ENCODE measurements around the gene TNFRSF25.
A peak's percentile ranks its signal among the peaks of the same experiment; 100 is the strongest.

Gene TNFRSF25

DNA sequence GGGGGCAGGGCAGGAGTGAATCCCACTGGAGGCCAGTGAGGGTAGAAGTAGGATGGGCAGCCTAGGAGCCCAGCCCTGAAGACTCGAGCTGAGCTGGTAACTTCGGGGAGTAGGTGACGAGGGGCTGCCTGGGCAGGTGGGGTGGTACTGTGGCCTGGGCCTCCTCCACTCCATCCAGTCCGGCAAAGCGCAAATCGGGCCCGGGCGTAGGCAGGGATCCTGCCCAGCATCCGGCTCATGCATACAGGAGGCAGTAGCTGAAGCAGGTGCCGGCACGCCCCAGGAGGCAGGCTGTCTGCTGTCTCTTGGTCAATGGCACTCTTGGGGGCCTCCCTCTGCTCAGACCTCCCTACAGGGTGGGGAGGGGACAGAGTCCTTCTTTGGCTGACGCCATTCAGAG is 1.3 kb upstream of the TNFRSF25 start:
- Histone ChIP-seq H4K5ac (ENCODE audit: low read length) (no peak overlapping the region), H2AK5ac (ENCODE audit: low read length) (no peak overlapping the region), H3K27me3 (ENCODE audit: insufficient read depth, low read length, poor library complexity) (no peaks in the 10 kb centered on the region), H2BK15ac (replicated peaks; ENCODE audit: low read depth) (no peak overlapping the region), H3K4me3 (ENCODE audit: low read length) (no peak overlapping the region), H2BK5ac (ENCODE audit: low read length) (no peak overlapping the region), H2BK120ac (ENCODE audit: low read depth, low read length) (no peak overlapping the region), H3K23ac (ENCODE audit: low read length) (no peak overlapping the region), H3K9ac (ENCODE audit: low read length) (no peak overlapping the region), H3K79me2 (ENCODE audit: control insufficient read depth, insufficient read depth, low read length) (no peaks in the 10 kb centered on the region), H3K4ac (ENCODE audit: low read depth, low read length) (no peak overlapping the region), H3K56ac (ENCODE audit: low read length) (no peak overlapping the region), H3K79me1 (ENCODE audit: low read length) (no peaks in the 10 kb centered on the region), H3K36me3 (ENCODE audit: control insufficient read depth, insufficient read depth, low read length) (peaks cover 2% of the 10 kb centered on the region), H3K4me2 (ENCODE audit: low read length) (no peak overlapping the region), H3K18ac (ENCODE audit: low read length) (no peak overlapping the region), H4K8ac (ENCODE audit: low read depth, low read length) (no peak overlapping the region), H3K4me1 (ENCODE audit: control insufficient read depth, low read depth, low read length) (no peaks in the 10 kb centered on the region), H3K27ac (ENCODE audit: low read depth, low read length) (no peak overlapping the region)
- no peak for DNase-seq
- WGBS (ENCODE audit: extremely low coverage, insufficient coverage, low lambda C conversion rate): no CpG with 5 or more reads among the region's 12 CpGs

DNA sequence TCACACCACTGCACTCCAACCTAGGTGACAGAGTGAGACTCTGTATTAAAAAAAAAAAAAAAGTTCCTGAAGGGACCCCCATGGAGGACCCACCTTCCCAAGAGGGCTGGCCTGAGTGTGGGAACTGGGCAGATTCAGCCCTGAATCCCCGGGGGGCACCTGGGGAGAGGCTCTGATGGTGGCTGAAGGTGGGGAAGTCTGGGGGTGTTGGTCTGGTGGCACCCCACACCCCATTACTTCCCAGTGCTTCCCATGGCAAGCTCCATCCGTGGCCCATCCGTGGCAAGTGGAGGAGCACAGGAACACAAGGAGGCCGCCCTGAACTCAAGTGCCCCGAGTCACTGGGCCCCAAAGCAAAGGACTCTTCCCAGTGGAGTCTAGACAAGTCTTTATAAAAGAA is 778 bp upstream of the TNFRSF25 start:
- Histone ChIP-seq H3K4me2 (ENCODE audit: low read length) (no peak overlapping the region), H3K27me3 (ENCODE audit: insufficient read depth, low read length, poor library complexity) (no peaks in the 10 kb centered on the region), H2BK120ac (ENCODE audit: low read depth, low read length) (no peak overlapping the region), H2BK15ac (replicated peaks; ENCODE audit: low read depth) (no peak overlapping the region), H3K4me1 (ENCODE audit: control insufficient read depth, low read depth, low read length) (no peaks in the 10 kb centered on the region), H3K4me3 (ENCODE audit: low read length) (no peak overlapping the region), H3K36me3 (ENCODE audit: control insufficient read depth, insufficient read depth, low read length) (peaks cover 2% of the 10 kb centered on the region), H2BK5ac (ENCODE audit: low read length) (no peak overlapping the region), H3K79me1 (ENCODE audit: low read length) (no peaks in the 10 kb centered on the region), H4K8ac (ENCODE audit: low read depth, low read length) (no peak overlapping the region), H3K27ac (ENCODE audit: low read depth, low read length) (no peak overlapping the region), H3K79me2 (ENCODE audit: control insufficient read depth, insufficient read depth, low read length) (no peaks in the 10 kb centered on the region), H3K56ac (ENCODE audit: low read length) (no peak overlapping the region), H3K23ac (ENCODE audit: low read length) (no peak overlapping the region), H3K4ac (ENCODE audit: low read depth, low read length) (no peak overlapping the region), H2AK5ac (ENCODE audit: low read length) (no peak overlapping the region), H3K9ac (ENCODE audit: low read length) (no peak overlapping the region), H4K5ac (ENCODE audit: low read length) (no peak overlapping the region), H3K18ac (ENCODE audit: low read length) (no peak overlapping the region)
- no CpG with 5 or more reads among the region's 5 CpGs for WGBS (ENCODE audit: extremely low coverage, insufficient coverage, low lambda C conversion rate)
- DNase-seq: no peak

DNA sequence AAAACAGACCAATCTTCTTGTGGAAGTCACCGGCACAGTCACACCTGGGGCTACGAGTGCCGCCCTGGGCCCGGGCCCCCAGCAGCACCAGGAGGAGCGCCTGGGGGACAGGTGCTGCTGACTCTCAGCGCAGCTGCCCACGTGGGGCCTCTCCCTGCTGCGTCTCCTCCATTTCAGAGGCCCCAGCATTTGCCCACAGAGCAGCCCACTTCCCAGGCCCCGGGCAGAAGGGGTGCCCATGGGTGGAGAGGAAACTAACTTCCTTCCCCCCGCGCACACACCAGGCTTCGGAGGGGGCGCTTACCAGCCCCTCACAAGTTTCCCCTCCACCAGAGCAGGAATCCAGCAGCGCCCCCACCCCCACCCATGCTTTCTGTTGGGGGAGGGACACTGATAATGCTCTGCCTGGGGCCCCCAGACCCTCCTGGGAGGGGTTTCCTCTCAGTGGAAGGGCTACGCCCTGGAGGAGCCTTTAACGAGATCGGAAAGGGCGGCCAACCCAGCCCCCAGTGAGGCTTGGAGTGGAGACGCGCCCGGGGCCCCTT is 440 bp downstream of the TNFRSF25 start:
- no peak overlapping the region for H3K27ac ChIP-seq (ENCODE audit: low read depth, low read length)
- WGBS (ENCODE audit: extremely low coverage, insufficient coverage, low lambda C conversion rate): no CpG with 5 or more reads among the region's 21 CpGs

DNA sequence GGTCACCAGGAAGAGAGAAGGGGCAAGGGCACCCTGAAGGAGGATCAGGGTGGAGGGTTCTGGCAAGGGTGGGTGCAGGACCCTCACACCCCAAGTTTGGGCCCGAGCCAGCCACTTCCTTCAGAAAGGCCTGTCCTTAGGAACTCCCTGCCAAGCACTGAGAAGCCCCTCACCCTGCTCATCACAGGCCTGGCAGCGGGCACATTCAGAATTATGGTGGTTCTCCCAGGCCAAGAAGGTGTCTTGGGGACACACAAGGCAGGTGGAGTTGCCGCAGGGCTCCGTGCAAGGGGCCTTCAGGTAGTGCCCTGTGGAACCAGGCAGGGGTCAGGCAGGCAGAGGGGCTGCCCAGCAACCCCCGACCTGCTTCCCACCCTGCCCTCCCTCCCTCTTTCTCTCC is 1.1 kb downstream of the TNFRSF25 start:
- H3K4me1 ChIP-seq (ENCODE audit: control insufficient read depth, low read depth, low read length): no peaks in the 10 kb centered on the region
- no peak overlapping the region for H3K4ac ChIP-seq (ENCODE audit: low read depth, low read length)
- no peaks in the 10 kb centered on the region for H3K79me2 ChIP-seq (ENCODE audit: control insufficient read depth, insufficient read depth, low read length)
- H3K79me1 ChIP-seq (ENCODE audit: low read length): no peaks in the 10 kb centered on the region
- H3K4me2 ChIP-seq (ENCODE audit: low read length): no peak overlapping the region
- H3K23ac ChIP-seq (ENCODE audit: low read length): no peak overlapping the region
- no peak overlapping the region for H2BK120ac ChIP-seq (ENCODE audit: low read depth, low read length)
- H3K27ac ChIP-seq (ENCODE audit: low read depth, low read length): no peak overlapping the region
- H3K18ac ChIP-seq (ENCODE audit: low read length): no peak overlapping the region
- no peak overlapping the region for H4K8ac ChIP-seq (ENCODE audit: low read depth, low read length)
- H3K36me3 ChIP-seq (ENCODE audit: control insufficient read depth, insufficient read depth, low read length): peaks cover under 1% of the 10 kb centered on the region
- H3K56ac ChIP-seq (ENCODE audit: low read length): no peak overlapping the region
- H2BK15ac ChIP-seq (replicated peaks; ENCODE audit: low read depth): no peak overlapping the region
- no peak overlapping the region for H4K5ac ChIP-seq (ENCODE audit: low read length)
- no peaks in the 10 kb centered on the region for H3K27me3 ChIP-seq (ENCODE audit: insufficient read depth, low read length, poor library complexity)
- no CpG with 5 or more reads among the region's 5 CpGs for WGBS (ENCODE audit: extremely low coverage, insufficient coverage, low lambda C conversion rate)
- no peak overlapping the region for H3K4me3 ChIP-seq (ENCODE audit: low read length)
- no peak for DNase-seq
- H2BK5ac ChIP-seq (ENCODE audit: low read length): no peak overlapping the region
- no peak overlapping the region for H2AK5ac ChIP-seq (ENCODE audit: low read length)
- no peak overlapping the region for H3K9ac ChIP-seq (ENCODE audit: low read length)

More for the DNA sequence above, 440 bp downstream of the TNFRSF25 start:
- no peak overlapping the region for H2AK5ac ChIP-seq (ENCODE audit: low read length)
- H3K4me2 ChIP-seq (ENCODE audit: low read length): peak overlapping the region; percentile 26
- no peak overlapping the region for H4K5ac ChIP-seq (ENCODE audit: low read length)
- no peaks in the 10 kb centered on the region for H3K79me2 ChIP-seq (ENCODE audit: control insufficient read depth, insufficient read depth, low read length)
- no peak for DNase-seq
- no peak overlapping the region for H3K4ac ChIP-seq (ENCODE audit: low read depth, low read length)
- H3K23ac ChIP-seq (ENCODE audit: low read length): peak overlapping the region; percentile 74
- H4K8ac ChIP-seq (ENCODE audit: low read depth, low read length): no peak overlapping the region
- no peak overlapping the region for H2BK120ac ChIP-seq (ENCODE audit: low read depth, low read length)
- H3K27me3 ChIP-seq (ENCODE audit: insufficient read depth, low read length, poor library complexity): no peaks in the 10 kb centered on the region
- peaks cover 2% of the 10 kb centered on the region for H3K36me3 ChIP-seq (ENCODE audit: control insufficient read depth, insufficient read depth, low read length)
- peak overlapping the region; percentile 55 for H3K9ac ChIP-seq (ENCODE audit: low read length)
- peak overlapping the region; percentile 83 for H3K56ac ChIP-seq (ENCODE audit: low read length)
- H3K79me1 ChIP-seq (ENCODE audit: low read length): no peaks in the 10 kb centered on the region
- H3K4me3 ChIP-seq (ENCODE audit: low read length): no peak overlapping the region
- no peak overlapping the region for H3K18ac ChIP-seq (ENCODE audit: low read length)
- H2BK5ac ChIP-seq (ENCODE audit: low read length): no peak overlapping the region
- no peaks in the 10 kb centered on the region for H3K4me1 ChIP-seq (ENCODE audit: control insufficient read depth, low read depth, low read length)
- H2BK15ac ChIP-seq (replicated peaks; ENCODE audit: low read depth): no peak overlapping the region

DNA sequence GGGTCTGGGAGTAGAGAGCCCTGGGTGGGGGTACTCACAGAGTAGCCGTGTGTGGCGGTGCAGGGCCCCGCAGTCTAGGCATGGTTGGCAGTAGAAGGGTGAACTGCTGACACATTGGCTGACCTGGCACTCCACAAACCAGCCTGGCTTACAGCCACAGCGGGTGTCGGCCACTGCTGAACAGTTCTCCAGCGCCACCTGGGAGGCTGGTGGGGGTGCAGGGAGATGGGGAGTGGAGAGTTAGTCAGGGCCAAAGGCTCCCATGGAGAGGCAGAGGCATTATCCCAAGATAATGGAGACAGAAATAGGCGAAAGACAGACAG is 1.5 kb downstream of the TNFRSF25 start:
- Histone ChIP-seq H3K36me3 (ENCODE audit: control insufficient read depth, insufficient read depth, low read length) (no peaks in the 10 kb centered on the region), H3K4me3 (ENCODE audit: low read length) (no peak overlapping the region)
- no CpG with 5 or more reads among the region's 7 CpGs for WGBS (ENCODE audit: extremely low coverage, insufficient coverage, low lambda C conversion rate)

DNA sequence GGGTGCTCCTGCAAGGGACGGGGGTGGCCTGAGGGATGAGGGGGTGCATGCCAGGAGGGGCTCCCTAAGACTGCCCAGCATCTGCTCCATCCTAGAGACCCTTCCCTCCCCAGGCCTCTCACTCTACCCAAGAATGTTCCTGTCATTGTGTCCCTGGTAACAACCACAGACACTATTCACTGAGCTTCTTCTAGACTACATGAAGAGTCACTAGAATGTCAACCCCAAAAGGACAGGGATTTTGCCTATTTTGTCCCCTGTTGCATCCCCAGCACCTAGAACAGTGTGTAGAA is 2.9 kb downstream of the TNFRSF25 start:
- H3K23ac ChIP-seq (ENCODE audit: low read length): no peak overlapping the region
- no peak overlapping the region for H3K56ac ChIP-seq (ENCODE audit: low read length)
- H3K27me3 ChIP-seq (ENCODE audit: insufficient read depth, low read length, poor library complexity): no peaks in the 10 kb centered on the region
- no peak overlapping the region for H4K8ac ChIP-seq (ENCODE audit: low read depth, low read length)
- no peaks in the 10 kb centered on the region for H3K79me1 ChIP-seq (ENCODE audit: low read length)
- no peaks in the 10 kb centered on the region for H3K79me2 ChIP-seq (ENCODE audit: control insufficient read depth, insufficient read depth, low read length)
- DNase-seq: no peak
- H3K36me3 ChIP-seq (ENCODE audit: control insufficient read depth, insufficient read depth, low read length): no peaks in the 10 kb centered on the region
- WGBS (ENCODE audit: extremely low coverage, insufficient coverage, low lambda C conversion rate): no CpG with 5 or more reads among the region's 1 CpG
- H3K4me3 ChIP-seq (ENCODE audit: low read length): no peak overlapping the region
- no peak overlapping the region for H3K4me2 ChIP-seq (ENCODE audit: low read length)
- no peaks in the 10 kb centered on the region for H3K4me1 ChIP-seq (ENCODE audit: control insufficient read depth, low read depth, low read length)
- H2AK5ac ChIP-seq (ENCODE audit: low read length): no peak overlapping the region
- H2BK120ac ChIP-seq (ENCODE audit: low read depth, low read length): no peak overlapping the region
- no peak overlapping the region for H4K5ac ChIP-seq (ENCODE audit: low read length)
- H3K18ac ChIP-seq (ENCODE audit: low read length): no peak overlapping the region
- no peak overlapping the region for H3K4ac ChIP-seq (ENCODE audit: low read depth, low read length)
- no peak overlapping the region for H2BK15ac ChIP-seq (replicated peaks; ENCODE audit: low read depth)
- H3K27ac ChIP-seq (ENCODE audit: low read depth, low read length): no peak overlapping the region
- no peak overlapping the region for H2BK5ac ChIP-seq (ENCODE audit: low read length)
- no peak overlapping the region for H3K9ac ChIP-seq (ENCODE audit: low read length)

More for the DNA sequence above, 1.5 kb downstream of the TNFRSF25 start:
- H2BK15ac ChIP-seq (replicated peaks; ENCODE audit: low read depth): no peak overlapping the region
- no peak overlapping the region for H3K4ac ChIP-seq (ENCODE audit: low read depth, low read length)
- no peak overlapping the region for H3K27ac ChIP-seq (ENCODE audit: low read depth, low read length)
- H3K56ac ChIP-seq (ENCODE audit: low read length): no peak overlapping the region
- no peaks in the 10 kb centered on the region for H3K79me1 ChIP-seq (ENCODE audit: low read length)
- no peak overlapping the region for H3K4me2 ChIP-seq (ENCODE audit: low read length)
- no peak overlapping the region for H3K23ac ChIP-seq (ENCODE audit: low read length)
- DNase-seq: no peak
- no peak overlapping the region for H2BK120ac ChIP-seq (ENCODE audit: low read depth, low read length)
- no peaks in the 10 kb centered on the region for H3K79me2 ChIP-seq (ENCODE audit: control insufficient read depth, insufficient read depth, low read length)
- H3K18ac ChIP-seq (ENCODE audit: low read length): no peak overlapping the region
- no peak overlapping the region for H4K5ac ChIP-seq (ENCODE audit: low read length)
- no peak overlapping the region for H2BK5ac ChIP-seq (ENCODE audit: low read length)
- no peak overlapping the region for H4K8ac ChIP-seq (ENCODE audit: low read depth, low read length)
- H3K4me1 ChIP-seq (ENCODE audit: control insufficient read depth, low read depth, low read length): no peaks in the 10 kb centered on the region
- no peaks in the 10 kb centered on the region for H3K27me3 ChIP-seq (ENCODE audit: insufficient read depth, low read length, poor library complexity)
- no peak overlapping the region for H2AK5ac ChIP-seq (ENCODE audit: low read length)
- no peak overlapping the region for H3K9ac ChIP-seq (ENCODE audit: low read length)

Measured in mesendoderm (in vitro differentiated cells).